NCI-H1417 (cell line): ENCODE measurements around the gene COX17.

Experiments
- DNase-seq, 3 experiments: peaks; one replicate each; lab custom pipeline; 2025; lab: John Stamatoyannopoulos, UW

Gene COX17

GRCh38 chr3:119620899-119621298 is 56.3 kb downstream of the COX17 start:
- no peak for DNase-seq
